ENCODE measurements around the gene TNIK. TPM values are rescaled to one million over a fixed set of nuclear protein-coding genes. Genes with fewer than 3 reads are reported as not detected.
"Not testable (repeated sequence)": the region's sequence is repeated elsewhere in the genome, so short reads cannot be mapped to it uniquely, and the experiment has no call there.

Gene TNIK
- polyA plus RNA-seq, 1 donor = 32.3 TPM

DNA sequence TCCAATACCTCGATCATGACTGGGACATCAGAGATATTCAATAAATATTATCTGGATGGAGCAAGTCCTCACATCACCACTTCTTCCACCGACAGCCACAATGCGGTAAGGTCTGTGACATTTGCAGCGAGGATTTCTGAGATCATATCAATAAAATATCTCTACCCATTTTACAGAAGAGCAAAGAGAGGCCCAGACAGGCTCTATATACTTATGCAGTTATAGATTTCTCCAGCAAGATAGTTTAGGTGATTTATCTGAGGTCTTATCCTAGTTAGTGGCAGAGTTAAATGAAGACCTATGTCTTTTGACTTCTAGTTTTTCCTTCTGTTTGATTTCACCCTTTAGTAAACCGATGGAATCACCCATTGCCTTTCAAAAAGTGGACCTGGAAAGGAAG, 81.6 kb downstream of the TNIK start:
- Histone ChIP-seq H3K27me3 (ENCODE audit: control insufficient read depth, insufficient read depth, low read length) (no peaks in the 10 kb centered on the region), H3K9me3 (ENCODE audit: control insufficient read depth, low read depth, low read length) (no peaks in the 10 kb centered on the region), H3K4me3 (ENCODE audit: low read length) (no peak overlapping the region), H3K36me3 (ENCODE audit: control insufficient read depth, insufficient read depth, low read length) (no peaks in the 10 kb centered on the region), H3K4me1 (ENCODE audit: control insufficient read depth, insufficient read depth, low read length) (peaks cover 7% of the 10 kb centered on the region), H3K27ac (ENCODE audit: low read length) (no peak overlapping the region)
- DNase-seq = no peak
- no CpG with 5 or more reads among the region's 5 CpGs for WGBS (ENCODE audit: insufficient coverage, low lambda C conversion rate)

DNA sequence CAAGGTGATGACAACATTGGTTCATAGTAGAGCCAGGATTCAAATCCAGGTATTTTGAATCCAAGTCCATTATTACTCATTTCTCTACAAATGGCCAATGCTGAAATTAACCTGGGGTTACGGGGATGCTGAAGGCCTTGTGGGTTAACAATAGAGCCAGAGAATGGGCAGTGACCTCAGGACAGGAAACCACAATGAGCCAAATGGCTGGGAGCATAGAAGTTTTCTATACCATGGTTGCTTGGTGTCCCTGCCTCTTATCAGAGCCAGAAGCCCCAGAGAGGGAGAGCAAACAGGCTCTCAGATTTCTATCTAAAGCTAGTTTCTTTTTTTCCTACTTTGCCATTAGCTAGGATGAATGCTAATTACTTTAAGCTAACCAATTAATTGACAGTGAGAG, 82.3 kb downstream of the TNIK start:
- no peak for DNase-seq
- Histone ChIP-seq H3K4me3 (ENCODE audit: low read length) (no peak overlapping the region), H3K27ac (ENCODE audit: low read length) (no peak overlapping the region), H3K4me1 (ENCODE audit: control insufficient read depth, insufficient read depth, low read length) (peaks cover 5% of the 10 kb centered on the region), H3K36me3 (ENCODE audit: control insufficient read depth, insufficient read depth, low read length) (no peaks in the 10 kb centered on the region), H3K9me3 (ENCODE audit: control insufficient read depth, low read depth, low read length) (no peaks in the 10 kb centered on the region), H3K27me3 (ENCODE audit: control insufficient read depth, insufficient read depth, low read length) (no peaks in the 10 kb centered on the region)
- no CpG with 5 or more reads among the region's 1 CpG for WGBS (ENCODE audit: insufficient coverage, low lambda C conversion rate)

DNA sequence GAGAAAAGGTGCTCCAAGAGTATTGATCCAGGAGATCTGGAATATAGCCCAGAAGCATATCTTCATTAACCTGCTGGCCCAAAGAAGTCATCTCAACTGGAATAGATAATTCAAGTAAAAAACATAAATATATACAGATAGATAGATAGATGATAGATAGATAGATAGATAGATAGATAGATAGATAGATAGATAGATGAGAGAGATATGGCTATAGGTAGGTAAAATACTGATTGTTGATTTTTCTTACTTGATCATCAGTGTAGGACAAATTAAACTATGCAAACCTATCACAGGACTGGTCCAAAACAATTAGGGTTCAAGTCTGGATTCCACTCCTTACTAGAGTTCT, 83.6 kb downstream of the TNIK start:
- H3K4me3 ChIP-seq (ENCODE audit: low read length) = no peak overlapping the region
- H3K27ac ChIP-seq (ENCODE audit: low read length) = peak overlapping the region; percentile 46
- H3K36me3 ChIP-seq (ENCODE audit: control insufficient read depth, insufficient read depth, low read length) = no peaks in the 10 kb centered on the region
- H3K4me1 ChIP-seq (ENCODE audit: control insufficient read depth, insufficient read depth, low read length) = peaks cover 5% of the 10 kb centered on the region
- no peaks in the 10 kb centered on the region for H3K9me3 ChIP-seq (ENCODE audit: control insufficient read depth, low read depth, low read length)
- no peak for DNase-seq
- no peaks in the 10 kb centered on the region for H3K27me3 ChIP-seq (ENCODE audit: control insufficient read depth, insufficient read depth, low read length)

DNA sequence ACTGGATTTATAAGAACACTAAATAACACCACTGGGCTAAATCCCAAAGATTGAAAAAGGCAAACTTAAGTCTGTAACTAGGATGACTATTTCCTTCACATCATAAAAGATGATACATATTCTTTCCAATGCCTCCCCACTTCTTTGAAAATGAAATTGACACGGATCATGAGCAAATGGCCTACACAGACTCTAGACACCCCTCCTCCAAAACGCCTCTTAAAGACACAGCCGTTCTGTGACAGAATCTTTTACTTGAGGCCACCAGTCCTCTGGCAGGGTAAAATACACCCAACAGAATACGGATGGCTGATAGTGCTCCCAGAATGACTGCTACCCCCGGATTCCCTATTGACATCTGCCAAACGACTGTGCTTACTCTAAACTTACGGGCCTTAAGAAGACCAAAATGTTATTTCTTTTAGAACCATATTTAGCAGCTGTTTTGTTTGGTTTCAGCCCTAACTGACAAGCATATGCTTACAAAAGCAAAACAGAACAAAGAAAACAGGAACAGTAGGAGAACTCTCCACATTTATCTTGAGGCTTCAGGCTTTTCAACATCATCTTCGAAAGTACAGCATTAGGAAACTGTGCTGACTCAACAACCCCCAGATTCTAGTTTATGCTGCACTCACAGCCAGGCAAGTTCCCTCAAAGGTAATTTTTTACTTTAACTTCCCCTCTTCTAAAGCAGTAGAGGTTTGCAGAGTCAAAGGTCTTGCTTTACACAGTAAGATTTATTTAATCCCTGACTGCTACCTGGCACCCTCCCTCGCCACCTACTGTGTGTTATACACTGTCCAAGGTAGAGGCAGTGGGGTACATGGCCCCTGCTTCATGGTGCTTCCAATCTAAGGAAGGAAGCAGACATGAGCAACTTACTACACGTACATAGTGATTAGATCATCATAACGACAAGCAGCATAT, 84.3 kb downstream of the TNIK start:
- Histone ChIP-seq H3K4me1 (ENCODE audit: control insufficient read depth, insufficient read depth, low read length) (peaks cover 5% of the 10 kb centered on the region), H3K27me3 (ENCODE audit: control insufficient read depth, insufficient read depth, low read length) (no peaks in the 10 kb centered on the region), H3K27ac (ENCODE audit: low read length) (peak overlapping the region; percentile 46), H3K4me3 (ENCODE audit: low read length) (no peak overlapping the region), H3K9me3 (ENCODE audit: control insufficient read depth, low read depth, low read length) (no peaks in the 10 kb centered on the region), H3K36me3 (ENCODE audit: control insufficient read depth, insufficient read depth, low read length) (no peaks in the 10 kb centered on the region)
- 92% methylated on average over 2 of the region's 11 CpGs for WGBS (ENCODE audit: insufficient coverage, low lambda C conversion rate)
- peak in 1 of 2 donors; percentile 31 for DNase-seq

DNA sequence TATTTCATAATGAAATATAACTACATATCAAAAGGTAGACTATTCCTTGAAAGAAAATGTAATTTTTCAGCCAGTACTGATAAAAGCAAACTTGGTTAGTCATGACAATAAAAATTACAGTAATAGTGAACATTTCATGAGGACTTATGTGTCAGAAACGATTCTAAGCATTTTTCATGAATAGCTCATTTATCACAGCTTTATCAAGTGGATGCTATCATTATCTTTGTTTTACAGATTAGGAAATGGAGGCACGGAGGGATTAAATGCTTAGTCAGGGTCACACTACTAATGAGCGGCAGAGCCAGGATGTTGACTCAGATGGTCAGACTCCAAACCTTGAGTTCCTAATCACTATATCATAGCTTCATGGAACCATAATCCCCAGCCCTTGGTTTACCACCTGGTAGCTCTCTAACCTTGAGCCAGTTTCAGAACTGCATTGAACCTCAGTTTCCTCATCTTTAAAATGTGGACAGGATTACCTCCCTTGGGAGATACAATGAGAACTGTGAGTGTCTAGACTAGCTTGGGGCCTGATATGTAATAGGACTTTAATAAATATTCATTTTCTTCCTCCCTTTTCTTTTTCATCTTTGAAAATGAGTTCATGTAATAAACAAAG, 85.4 kb downstream of the TNIK start:
- H3K9me3 ChIP-seq (ENCODE audit: control insufficient read depth, low read depth, low read length) = no peaks in the 10 kb centered on the region
- WGBS (ENCODE audit: insufficient coverage, low lambda C conversion rate) = no CpG with 5 or more reads among the region's 3 CpGs

DNA sequence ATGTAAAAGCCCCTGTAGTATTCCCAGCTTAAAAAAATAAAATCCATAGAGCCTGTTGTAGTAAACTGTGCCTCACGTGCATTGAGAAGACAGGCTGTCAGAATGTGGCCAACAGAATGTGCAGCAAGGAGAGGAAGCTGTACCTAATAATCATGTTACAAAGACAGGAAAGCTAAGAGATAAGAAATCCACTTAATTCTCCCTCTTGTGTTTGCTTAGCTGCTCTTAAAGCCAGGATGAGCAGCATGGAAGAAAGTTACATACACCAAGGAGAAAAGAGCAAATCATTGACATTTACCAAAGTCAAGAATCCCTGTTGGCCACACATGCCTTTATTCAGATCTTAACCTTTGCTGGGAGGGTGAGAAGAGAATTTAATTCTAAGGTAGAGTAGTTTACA, 85.9 kb downstream of the TNIK start:
- Histone ChIP-seq H3K9me3 (ENCODE audit: control insufficient read depth, low read depth, low read length) (no peaks in the 10 kb centered on the region), H3K4me3 (ENCODE audit: low read length) (no peak overlapping the region), H3K27ac (ENCODE audit: low read length) (no peak overlapping the region), H3K36me3 (ENCODE audit: control insufficient read depth, insufficient read depth, low read length) (no peaks in the 10 kb centered on the region), H3K27me3 (ENCODE audit: control insufficient read depth, insufficient read depth, low read length) (no peaks in the 10 kb centered on the region), H3K4me1 (ENCODE audit: control insufficient read depth, insufficient read depth, low read length) (peaks cover 5% of the 10 kb centered on the region)
- no peak for DNase-seq
- no CpG with 5 or more reads among the region's 1 CpG for WGBS (ENCODE audit: insufficient coverage, low lambda C conversion rate)

More for the DNA sequence above, 85.4 kb downstream of the TNIK start:
- Histone ChIP-seq H3K4me1 (ENCODE audit: control insufficient read depth, insufficient read depth, low read length) (peaks cover 5% of the 10 kb centered on the region), H3K27me3 (ENCODE audit: control insufficient read depth, insufficient read depth, low read length) (no peaks in the 10 kb centered on the region), H3K4me3 (ENCODE audit: low read length) (no peak overlapping the region), H3K36me3 (ENCODE audit: control insufficient read depth, insufficient read depth, low read length) (no peaks in the 10 kb centered on the region), H3K27ac (ENCODE audit: low read length) (no peak overlapping the region)
- no peak for DNase-seq

DNA sequence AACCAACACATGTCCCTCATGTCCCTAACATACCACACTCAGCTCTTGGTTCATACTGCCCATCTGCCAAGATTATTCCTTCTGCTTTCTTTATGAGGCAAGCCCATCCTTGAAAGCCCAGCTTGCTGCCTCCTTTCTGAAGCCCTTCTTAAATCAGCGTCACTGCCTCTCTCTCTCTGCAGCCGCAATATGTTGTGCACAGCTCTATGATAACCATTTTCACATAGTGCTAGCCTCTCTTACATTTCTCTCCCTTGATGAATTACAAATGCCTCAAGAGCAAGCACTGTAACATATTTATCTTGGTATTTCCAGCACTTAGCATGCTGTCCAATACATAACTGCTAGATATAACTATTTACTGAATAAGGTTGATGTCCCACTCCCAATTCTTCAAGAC, 86.5 kb downstream of the TNIK start:
- Histone ChIP-seq H3K36me3 (ENCODE audit: control insufficient read depth, insufficient read depth, low read length) (no peaks in the 10 kb centered on the region), H3K9me3 (ENCODE audit: control insufficient read depth, low read depth, low read length) (no peaks in the 10 kb centered on the region), H3K4me3 (ENCODE audit: low read length) (no peak overlapping the region), H3K27me3 (ENCODE audit: control insufficient read depth, insufficient read depth, low read length) (no peaks in the 10 kb centered on the region), H3K27ac (ENCODE audit: low read length) (no peak overlapping the region), H3K4me1 (ENCODE audit: control insufficient read depth, insufficient read depth, low read length) (peaks cover 5% of the 10 kb centered on the region)
- 93% methylated on average over 2 of the region's 2 CpGs for WGBS (ENCODE audit: insufficient coverage, low lambda C conversion rate)
- DNase-seq = no peak

DNA sequence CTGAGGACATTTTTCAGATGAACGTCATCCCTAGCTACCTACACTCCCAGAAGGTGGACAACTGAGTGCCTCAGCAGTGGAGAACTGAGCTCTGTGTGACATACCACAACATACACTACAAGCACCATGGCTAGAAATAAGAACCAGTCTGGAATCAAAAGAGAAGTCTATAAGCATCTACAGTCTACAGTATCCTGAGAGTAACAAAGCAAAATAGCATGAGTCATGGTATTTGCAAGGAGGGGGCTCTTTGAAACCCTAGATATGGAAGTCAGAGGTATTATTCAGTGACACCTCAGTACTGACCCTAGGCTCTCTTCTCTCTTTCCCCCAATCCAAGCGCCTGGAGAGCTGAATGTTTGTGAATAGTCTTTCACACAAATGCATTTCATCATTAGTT, 87.5 kb downstream of the TNIK start:
- H3K4me1 ChIP-seq (ENCODE audit: control insufficient read depth, insufficient read depth, low read length) = peaks cover 5% of the 10 kb centered on the region
- H3K27me3 ChIP-seq (ENCODE audit: control insufficient read depth, insufficient read depth, low read length) = no peaks in the 10 kb centered on the region
- no peak for DNase-seq
- no peaks in the 10 kb centered on the region for H3K36me3 ChIP-seq (ENCODE audit: control insufficient read depth, insufficient read depth, low read length)
- no CpG with 5 or more reads among the region's 2 CpGs for WGBS (ENCODE audit: insufficient coverage, low lambda C conversion rate)
- no peak overlapping the region for H3K27ac ChIP-seq (ENCODE audit: low read length)
- H3K9me3 ChIP-seq (ENCODE audit: control insufficient read depth, low read depth, low read length) = no peaks in the 10 kb centered on the region
- H3K4me3 ChIP-seq (ENCODE audit: low read length) = no peak overlapping the region

DNA sequence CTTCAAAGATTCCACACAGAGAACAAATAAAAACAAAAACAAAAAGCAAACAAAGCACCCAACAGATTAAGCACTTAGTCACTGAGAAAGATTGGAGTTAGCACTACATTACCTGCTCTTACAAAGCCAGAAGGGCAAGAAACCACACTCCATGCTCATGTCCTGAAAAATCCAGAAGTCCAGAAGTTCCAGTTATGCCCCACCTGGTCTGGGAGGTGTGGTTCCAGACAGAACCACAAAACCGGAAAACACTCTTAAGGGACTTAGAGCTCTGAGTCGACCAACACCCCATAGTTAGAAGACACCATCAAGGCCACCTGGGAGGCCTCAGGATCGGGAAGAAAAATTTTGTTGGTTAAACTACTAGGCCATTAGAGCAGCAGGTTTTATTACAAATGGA, 88.9 kb downstream of the TNIK start:
- Histone ChIP-seq H3K9me3 (ENCODE audit: control insufficient read depth, low read depth, low read length) (no peaks in the 10 kb centered on the region), H3K4me3 (ENCODE audit: low read length) (no peak overlapping the region), H3K27ac (ENCODE audit: low read length) (no peak overlapping the region), H3K36me3 (ENCODE audit: control insufficient read depth, insufficient read depth, low read length) (no peaks in the 10 kb centered on the region), H3K4me1 (ENCODE audit: control insufficient read depth, insufficient read depth, low read length) (peaks cover 5% of the 10 kb centered on the region), H3K27me3 (ENCODE audit: control insufficient read depth, insufficient read depth, low read length) (no peaks in the 10 kb centered on the region)
- 17% methylated on average over 1 of the region's 3 CpGs for whole genome bisulfite sequencing (ENCODE audit: insufficient coverage, low lambda C conversion rate)
- no peak for DNase-seq

DNA sequence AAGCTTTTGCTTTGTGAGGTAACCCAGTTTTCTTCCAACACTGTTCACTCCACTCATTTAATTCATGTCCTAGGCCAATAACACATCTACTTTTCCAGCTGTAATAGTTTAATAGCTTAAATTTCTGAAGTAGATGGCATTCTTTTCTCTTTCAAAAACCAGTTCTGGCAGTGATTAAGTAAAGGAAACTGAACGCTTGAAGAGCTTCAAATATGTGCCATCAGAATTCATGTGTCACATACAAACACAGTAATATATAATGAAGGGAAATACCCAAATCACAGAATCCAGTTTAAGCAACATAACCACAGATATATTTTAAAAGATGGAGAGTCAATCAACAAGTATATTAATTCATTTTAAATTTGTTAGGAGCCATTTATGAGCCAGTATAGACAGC, 91.0 kb downstream of the TNIK start:
- Histone ChIP-seq H3K27ac (ENCODE audit: low read length) (no peak overlapping the region), H3K27me3 (ENCODE audit: control insufficient read depth, insufficient read depth, low read length) (no peaks in the 10 kb centered on the region), H3K9me3 (ENCODE audit: control insufficient read depth, low read depth, low read length) (no peaks in the 10 kb centered on the region), H3K4me1 (ENCODE audit: control insufficient read depth, insufficient read depth, low read length) (peaks cover 5% of the 10 kb centered on the region), H3K4me3 (ENCODE audit: low read length) (no peak overlapping the region), H3K36me3 (ENCODE audit: control insufficient read depth, insufficient read depth, low read length) (no peaks in the 10 kb centered on the region)
- DNase-seq = no peak
- WGBS (ENCODE audit: insufficient coverage, low lambda C conversion rate) = no CpG with 5 or more reads among the region's 1 CpG

DNA sequence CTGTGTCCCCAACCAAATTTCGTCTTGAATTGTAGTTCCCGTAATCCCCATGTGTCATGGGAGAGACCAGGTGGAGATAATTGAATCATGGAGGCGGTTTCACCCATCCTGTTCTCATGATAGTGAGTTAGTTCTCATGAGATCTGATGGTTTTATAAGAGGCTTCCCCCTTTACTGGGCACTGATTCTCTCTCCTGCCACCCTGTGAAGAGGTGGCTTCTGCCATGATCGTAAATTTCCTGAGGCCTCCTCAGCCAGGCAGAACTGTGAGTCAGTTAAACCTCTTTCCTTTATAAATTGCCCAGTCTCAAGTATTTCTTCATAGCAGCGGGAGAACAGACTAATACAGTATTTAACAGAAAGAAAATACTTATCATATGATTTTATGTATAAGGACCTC, 93.5 kb downstream of the TNIK start:
- not testable (repeated sequence) for H3K4me3 ChIP-seq (ENCODE audit: low read length); DNase-seq; H3K27me3 ChIP-seq (ENCODE audit: control insufficient read depth, insufficient read depth, low read length); H3K9me3 ChIP-seq (ENCODE audit: control insufficient read depth, low read depth, low read length); H3K36me3 ChIP-seq (ENCODE audit: control insufficient read depth, insufficient read depth, low read length); H3K27ac ChIP-seq (ENCODE audit: low read length)
- H3K4me1 ChIP-seq (ENCODE audit: control insufficient read depth, insufficient read depth, low read length) = peaks cover 25% of the 10 kb centered on the region
- 100% methylated on average over 1 of the region's 5 CpGs for WGBS (ENCODE audit: insufficient coverage, low lambda C conversion rate)

Measured in large intestine (tissue), 3 donors.